ENCODE data around the gene PTPRU. TPM values are rescaled to one million over a fixed set of nuclear protein-coding genes. Genes with fewer than 3 reads are reported as not detected.

Gene PTPRU
- total and polyA plus RNA-seq, 2 experiments from 2014 or later: 8.0 to 105 TPM

DNA sequence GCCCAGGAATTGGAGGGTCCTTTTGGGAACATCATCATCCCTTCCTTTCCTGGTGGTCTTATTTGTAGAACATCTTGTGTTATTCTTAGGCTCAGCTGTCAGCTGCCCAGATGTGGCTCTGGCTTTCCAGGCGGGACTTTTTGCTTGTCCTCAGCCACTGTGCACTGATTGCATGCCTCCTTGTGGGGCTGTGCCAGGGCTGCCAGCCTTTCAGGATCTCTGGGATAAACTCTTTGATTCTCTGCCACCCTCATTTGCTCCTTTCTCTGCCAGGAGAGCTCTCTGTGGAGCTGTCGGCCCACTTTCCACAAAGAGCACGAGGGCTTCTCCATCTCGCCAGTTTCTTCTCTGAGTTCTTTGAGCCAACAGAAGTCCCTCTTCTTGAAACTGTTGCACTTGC lies 63.1 kb downstream of the PTPRU start:
- Mint-ChIP-seq H3K4me3 (no peak overlapping the region), H3K27me3 (ENCODE audit: insufficient read depth, low read depth, poor library complexity) (peaks cover 2% of the 10 kb centered on the region), H3K36me3 (ENCODE audit: low read depth) (peaks cover 21% of the 10 kb centered on the region), H3K27ac (no peak overlapping the region), H3K4me1 (peaks cover 20% of the 10 kb centered on the region), H3K9me3 (no peaks in the 10 kb centered on the region; the same call in 2 of the 3 replicates)
- no peaks in the 10 kb centered on the region for H3K27me3 ChIP-seq (ENCODE audit: insufficient read depth)
- H3K36me3 ChIP-seq (ENCODE audit: insufficient read depth): peaks cover 3% of the 10 kb centered on the region; the same call in 1 of the 2 replicates
- H3K9me2 ChIP-seq (ENCODE audit: insufficient read depth): no peaks in the 10 kb centered on the region
- ATAC-seq (no peak), DNase-seq (ENCODE audit: low spot score) (no peak)
- TF ChIP-seq CREB1 (CRISPR knock-in tag; IDR thresholded peaks at IDR 0.05; ENCODE audit: low read depth): no peak
- TF ChIP-seq JUNB (IDR thresholded peaks at IDR 0.05; ENCODE audit: unreplicated experiment): no peak
- TF ChIP-seq POLR2AphosphoS5 (IDR thresholded peaks at IDR 0.05; ENCODE audit: low read depth): no peak
- no peak for TF ChIP-seq STAT1 (IDR thresholded peaks at IDR 0.05; ENCODE audit: unreplicated experiment)
- no peak for TF ChIP-seq ZNF114 (CRISPR knock-in tag; IDR thresholded peaks at IDR 0.05)
- no peak for TF ChIP-seq EZH2 (IDR thresholded peaks at IDR 0.05; ENCODE audit: low read depth, unreplicated experiment)
- TF ChIP-seq, protein P1, sequence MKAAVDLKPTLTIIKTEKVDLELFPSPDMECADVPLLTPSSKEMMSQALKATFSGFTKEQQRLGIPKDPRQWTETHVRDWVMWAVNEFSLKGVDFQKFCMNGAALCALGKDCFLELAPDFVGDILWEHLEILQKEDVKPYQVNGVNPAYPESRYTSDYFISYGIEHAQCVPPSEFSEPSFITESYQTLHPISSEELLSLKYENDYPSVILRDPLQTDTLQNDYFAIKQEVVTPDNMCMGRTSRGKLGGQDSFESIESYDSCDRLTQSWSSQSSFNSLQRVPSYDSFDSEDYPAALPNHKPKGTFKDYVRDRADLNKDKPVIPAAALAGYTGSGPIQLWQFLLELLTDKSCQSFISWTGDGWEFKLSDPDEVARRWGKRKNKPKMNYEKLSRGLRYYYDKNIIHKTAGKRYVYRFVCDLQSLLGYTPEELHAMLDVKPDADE (IDR thresholded peaks at IDR 0.05): no peak
- no peak for TF ChIP-seq EZH2phosphoT487 (IDR thresholded peaks at IDR 0.05; ENCODE audit: unreplicated experiment)
- no peak for TF ChIP-seq ZNF331 (CRISPR knock-in tag; IDR thresholded peaks at IDR 0.05; ENCODE audit: low read depth)
- no peak for TF ChIP-seq CTCF (conservative IDR thresholded peaks at IDR 0.05; ENCODE audit: low read depth in 2 of 2)
- TF ChIP-seq ZNF462 (CRISPR knock-in tag; IDR thresholded peaks at IDR 0.05): no peak
- TF ChIP-seq, protein P2, sequence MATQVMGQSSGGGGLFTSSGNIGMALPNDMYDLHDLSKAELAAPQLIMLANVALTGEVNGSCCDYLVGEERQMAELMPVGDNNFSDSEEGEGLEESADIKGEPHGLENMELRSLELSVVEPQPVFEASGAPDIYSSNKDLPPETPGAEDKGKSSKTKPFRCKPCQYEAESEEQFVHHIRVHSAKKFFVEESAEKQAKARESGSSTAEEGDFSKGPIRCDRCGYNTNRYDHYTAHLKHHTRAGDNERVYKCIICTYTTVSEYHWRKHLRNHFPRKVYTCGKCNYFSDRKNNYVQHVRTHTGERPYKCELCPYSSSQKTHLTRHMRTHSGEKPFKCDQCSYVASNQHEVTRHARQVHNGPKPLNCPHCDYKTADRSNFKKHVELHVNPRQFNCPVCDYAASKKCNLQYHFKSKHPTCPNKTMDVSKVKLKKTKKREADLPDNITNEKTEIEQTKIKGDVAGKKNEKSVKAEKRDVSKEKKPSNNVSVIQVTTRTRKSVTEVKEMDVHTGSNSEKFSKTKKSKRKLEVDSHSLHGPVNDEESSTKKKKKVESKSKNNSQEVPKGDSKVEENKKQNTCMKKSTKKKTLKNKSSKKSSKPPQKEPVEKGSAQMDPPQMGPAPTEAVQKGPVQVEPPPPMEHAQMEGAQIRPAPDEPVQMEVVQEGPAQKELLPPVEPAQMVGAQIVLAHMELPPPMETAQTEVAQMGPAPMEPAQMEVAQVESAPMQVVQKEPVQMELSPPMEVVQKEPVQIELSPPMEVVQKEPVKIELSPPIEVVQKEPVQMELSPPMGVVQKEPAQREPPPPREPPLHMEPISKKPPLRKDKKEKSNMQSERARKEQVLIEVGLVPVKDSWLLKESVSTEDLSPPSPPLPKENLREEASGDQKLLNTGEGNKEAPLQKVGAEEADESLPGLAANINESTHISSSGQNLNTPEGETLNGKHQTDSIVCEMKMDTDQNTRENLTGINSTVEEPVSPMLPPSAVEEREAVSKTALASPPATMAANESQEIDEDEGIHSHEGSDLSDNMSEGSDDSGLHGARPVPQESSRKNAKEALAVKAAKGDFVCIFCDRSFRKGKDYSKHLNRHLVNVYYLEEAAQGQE (IDR thresholded peaks at IDR 0.05; ENCODE audit: unreplicated experiment): no peak
- TF ChIP-seq NANOG (IDR thresholded peaks at IDR 0.05; ENCODE audit: borderline replicate concordance): no peak
- H2AFZ ChIP-seq: no peak overlapping the region
- H3K4me2 ChIP-seq: no peak overlapping the region
- no peak overlapping the region for H3K4me3 ChIP-seq
- no peaks in the 10 kb centered on the region for H3K79me2 ChIP-seq (replicated peaks; ENCODE audit: insufficient read depth)
- no peak overlapping the region for H3K27ac ChIP-seq (ENCODE audit: low read depth)
- H3K4me1 ChIP-seq (ENCODE audit: insufficient read depth): no peaks in the 10 kb centered on the region
- H3F3A ChIP-seq (replicated peaks; ENCODE audit: low read depth): no peaks in the 10 kb centered on the region
- H4K20me1 ChIP-seq (replicated peaks; ENCODE audit: insufficient read depth): no peaks in the 10 kb centered on the region

Data from GM23338 (cell line).